Cardiac muscle cell (in vitro differentiated cells and primary cell): ENCODE results near the gene CDK5RAP2. TPM values are rescaled to one million over a fixed set of nuclear protein-coding genes. Genes with fewer than 3 reads are reported as not detected.

ENCODE experiments used
- DNase-seq, 2 donors: peaks; one replicate each; pipeline versions ENCODE4 v3.0.0 to v3.0.0-alpha.2; 2010 to 2017; ENCODE audit warnings: low read depth in 1 of 2, low spot score in 1 of 2
- H3K27ac ChIP-seq: fragments of 200-600 bp; sonication (generic); 2 replicates; pipeline ENCODE4 v1.5.1; 2016
- H3K27me3 ChIP-seq: fragments of 200-600 bp; sonication (generic); 2 replicates; pipeline ENCODE4 v1.6.0; 2016; ENCODE audit warnings: control low read depth
- H3K36me3 ChIP-seq: fragments of 200-600 bp; sonication (generic); 2 replicates; pipeline ENCODE4 v1.5.1; 2016; ENCODE audit warnings: control low read depth
- H3K4me1 ChIP-seq: fragments of 200-600 bp; sonication (generic); 2 replicates; pipeline ENCODE4 v1.8.1; 2017; ENCODE audit warnings: low read depth, mild to moderate bottlenecking, mixed run types
- H3K4me3 ChIP-seq: fragments of 200-600 bp; sonication (generic); 2 replicates; pipeline ENCODE4 v1.5.1; 2016; ENCODE audit warnings: mild to moderate bottlenecking
- H3K9me3 ChIP-seq: fragments of 200-600 bp; sonication (generic); 2 replicates; pipeline ENCODE4 v1.5.1; 2017; ENCODE audit warnings: low read depth, mild to moderate bottlenecking, control low read depth
- polyA plus RNA-seq: library from polyadenylated mRNA; unstranded; fragments of >200 nt; fragmentation: Nextera tagmentation; extraction: Ambion mirVana; gene quantifications from 2 replicates; pipeline ENCODE4 v1.2.1, GENCODE V29; 2016
- total RNA-seq: library from RNA; depleted of rRNA; stranded (reverse); fragments of >200 nt; gene quantifications from 2 replicates; pipeline ENCODE4 v1.2.3, GENCODE V29; 2016
- TF ChIP-seq, protein P1 (sequence below): IDR thresholded peaks from 2 replicates; pipeline ENCODE4 v1.5.1; 2012; ENCODE audit warnings: low read depth, mild to moderate bottlenecking, low read length

The CDK5RAP2 gene
- total and polyA plus RNA-seq, 2 experiments from 2014 or later: 33.5 to 60.4 TPM

DNA sequence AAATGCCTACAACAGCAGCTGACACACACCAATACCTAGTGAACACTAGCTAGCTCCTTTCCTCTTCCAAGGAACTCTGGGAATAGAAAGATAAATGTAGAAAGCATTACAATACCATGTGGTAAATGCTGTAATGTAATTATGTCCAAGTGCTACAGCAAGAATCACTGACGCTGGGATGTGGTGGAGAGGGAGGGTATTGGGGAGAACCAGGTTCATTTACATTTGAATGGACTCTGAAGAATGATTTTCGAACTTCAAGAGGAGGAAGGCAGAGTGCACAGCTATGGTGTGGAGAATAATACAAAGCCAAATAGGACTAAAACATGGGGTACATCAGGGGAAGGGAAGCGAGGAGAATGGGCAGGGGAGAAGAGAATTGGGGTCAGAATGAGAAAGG lies 158.0 kb downstream of the CDK5RAP2 start:
- TF ChIP-seq, protein P1, sequence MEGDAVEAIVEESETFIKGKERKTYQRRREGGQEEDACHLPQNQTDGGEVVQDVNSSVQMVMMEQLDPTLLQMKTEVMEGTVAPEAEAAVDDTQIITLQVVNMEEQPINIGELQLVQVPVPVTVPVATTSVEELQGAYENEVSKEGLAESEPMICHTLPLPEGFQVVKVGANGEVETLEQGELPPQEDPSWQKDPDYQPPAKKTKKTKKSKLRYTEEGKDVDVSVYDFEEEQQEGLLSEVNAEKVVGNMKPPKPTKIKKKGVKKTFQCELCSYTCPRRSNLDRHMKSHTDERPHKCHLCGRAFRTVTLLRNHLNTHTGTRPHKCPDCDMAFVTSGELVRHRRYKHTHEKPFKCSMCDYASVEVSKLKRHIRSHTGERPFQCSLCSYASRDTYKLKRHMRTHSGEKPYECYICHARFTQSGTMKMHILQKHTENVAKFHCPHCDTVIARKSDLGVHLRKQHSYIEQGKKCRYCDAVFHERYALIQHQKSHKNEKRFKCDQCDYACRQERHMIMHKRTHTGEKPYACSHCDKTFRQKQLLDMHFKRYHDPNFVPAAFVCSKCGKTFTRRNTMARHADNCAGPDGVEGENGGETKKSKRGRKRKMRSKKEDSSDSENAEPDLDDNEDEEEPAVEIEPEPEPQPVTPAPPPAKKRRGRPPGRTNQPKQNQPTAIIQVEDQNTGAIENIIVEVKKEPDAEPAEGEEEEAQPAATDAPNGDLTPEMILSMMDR: no peak
- DNase-seq: no peak
- peaks cover 4% of the 10 kb centered on the region for H3K36me3 ChIP-seq
- H3K27me3 ChIP-seq: no peaks in the 10 kb centered on the region
- no peaks in the 10 kb centered on the region for H3K4me1 ChIP-seq
- H3K4me3 ChIP-seq: no peak overlapping the region
- H3K27ac ChIP-seq: no peak overlapping the region
- no peaks in the 10 kb centered on the region for H3K9me3 ChIP-seq

DNA sequence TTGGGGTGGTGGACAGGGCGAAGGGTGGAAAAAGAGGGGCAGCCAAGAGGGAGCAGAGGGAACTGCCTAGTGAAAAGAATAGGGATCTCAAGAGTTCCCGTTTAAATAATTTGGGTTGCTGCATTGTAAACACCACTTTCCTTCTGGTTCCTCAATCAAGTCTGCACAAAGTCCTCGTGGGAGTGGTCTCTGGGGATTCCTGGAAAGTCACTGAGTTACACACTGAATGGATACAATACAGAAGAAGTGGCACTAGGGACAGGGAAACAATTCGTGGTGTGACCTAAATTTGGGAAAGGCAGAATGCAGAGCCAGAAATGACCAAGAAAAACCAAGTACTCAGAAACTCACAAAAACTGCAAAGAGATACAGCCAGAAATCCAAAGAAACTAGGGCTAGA lies 161.7 kb downstream of the CDK5RAP2 start:
- peaks cover 4% of the 10 kb centered on the region for H3K36me3 ChIP-seq
- TF ChIP-seq, protein P1: no peak
- H3K9me3 ChIP-seq: no peaks in the 10 kb centered on the region
- no peaks in the 10 kb centered on the region for H3K4me1 ChIP-seq
- no peaks in the 10 kb centered on the region for H3K27me3 ChIP-seq
- no peak overlapping the region for H3K4me3 ChIP-seq
- no peak for DNase-seq
- H3K27ac ChIP-seq: no peak overlapping the region

DNA sequence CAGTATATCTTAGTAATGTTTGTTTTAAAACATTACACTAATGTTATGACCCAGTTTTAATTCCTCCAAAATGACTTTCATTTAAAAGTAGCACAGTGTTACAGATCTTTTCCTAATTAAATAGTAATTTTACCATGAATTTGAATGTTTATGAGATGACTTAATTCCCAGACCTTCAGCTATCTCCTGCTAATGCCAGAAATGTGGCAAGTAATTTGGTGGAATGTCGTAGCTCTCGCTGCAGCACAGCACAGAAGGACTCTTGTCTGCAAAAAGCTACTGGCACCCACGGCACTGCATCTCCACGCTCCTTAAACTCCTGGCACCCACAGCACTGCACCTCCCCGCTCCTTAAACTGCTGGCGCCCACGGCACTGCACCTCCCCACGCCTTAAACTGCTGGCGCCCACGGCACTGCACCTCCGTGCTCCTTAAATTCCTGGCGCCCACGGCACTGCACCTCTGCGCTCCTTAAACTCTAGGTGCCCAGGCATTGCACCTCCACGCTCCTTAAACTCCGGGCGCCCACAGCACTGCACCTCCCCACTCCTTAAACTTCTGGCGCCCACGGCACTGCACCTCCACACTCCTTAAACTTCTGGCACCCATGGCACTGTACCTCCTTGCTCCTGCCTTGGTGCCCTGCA lies 163.1 kb downstream of the CDK5RAP2 start:
- H3K9me3 ChIP-seq: no peaks in the 10 kb centered on the region
- peaks cover 4% of the 10 kb centered on the region for H3K36me3 ChIP-seq
- H3K27ac ChIP-seq: no peak overlapping the region
- H3K4me3 ChIP-seq: no peak overlapping the region
- no peak for DNase-seq
- TF ChIP-seq, protein P1: no peak
- no peaks in the 10 kb centered on the region for H3K4me1 ChIP-seq
- H3K27me3 ChIP-seq: no peaks in the 10 kb centered on the region

DNA sequence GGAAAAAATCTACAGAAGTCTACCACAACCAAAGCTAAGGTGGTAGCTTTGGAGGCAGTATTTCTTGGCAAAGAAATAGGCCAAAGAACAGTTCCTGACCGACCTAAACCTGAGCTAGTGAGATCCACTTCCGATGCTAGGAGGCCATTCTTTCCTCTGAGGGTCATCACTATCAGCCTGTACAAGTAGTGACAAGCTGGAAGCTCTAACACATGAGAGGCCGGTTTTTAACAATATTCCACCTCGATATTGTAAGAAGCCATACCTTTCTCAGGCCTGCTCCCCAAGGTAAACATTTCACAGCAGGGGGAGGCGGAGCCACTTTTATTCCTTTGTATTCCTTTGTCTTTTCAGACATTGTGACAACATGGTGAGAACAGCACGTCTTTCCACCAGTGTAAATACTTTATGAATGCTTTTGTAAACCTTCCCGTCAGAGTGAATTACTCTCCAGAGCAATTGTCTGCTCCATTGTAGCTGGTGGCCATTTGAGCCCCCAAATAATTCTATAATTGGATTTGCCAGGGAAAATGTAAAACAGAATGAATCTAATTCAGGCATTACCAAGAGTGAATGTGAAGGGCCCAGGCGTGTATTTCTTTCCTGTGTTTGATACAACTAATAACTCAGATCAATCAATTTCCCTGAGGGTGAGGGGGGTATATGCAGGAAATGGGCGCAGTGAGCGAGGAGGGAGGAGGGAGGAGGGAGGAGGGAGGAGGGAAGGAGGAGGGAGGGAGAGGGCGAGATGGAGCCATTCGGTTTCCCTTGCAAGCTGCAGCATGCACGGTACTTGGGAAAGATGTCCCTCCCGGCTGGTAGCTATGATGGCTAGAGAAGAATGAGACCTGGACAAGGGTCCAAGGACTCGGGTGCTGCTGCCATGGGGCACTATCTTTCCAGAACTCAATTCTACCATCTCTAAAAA lies 166.6 kb downstream of the CDK5RAP2 start:
- Histone ChIP-seq H3K9me3 (no peaks in the 10 kb centered on the region), H3K4me3 (no peak overlapping the region), H3K27ac (no peak overlapping the region), H3K4me1 (no peaks in the 10 kb centered on the region), H3K36me3 (peaks cover 5% of the 10 kb centered on the region), H3K27me3 (no peaks in the 10 kb centered on the region)
- TF ChIP-seq, protein P1: no peak
- no peak for DNase-seq

DNA sequence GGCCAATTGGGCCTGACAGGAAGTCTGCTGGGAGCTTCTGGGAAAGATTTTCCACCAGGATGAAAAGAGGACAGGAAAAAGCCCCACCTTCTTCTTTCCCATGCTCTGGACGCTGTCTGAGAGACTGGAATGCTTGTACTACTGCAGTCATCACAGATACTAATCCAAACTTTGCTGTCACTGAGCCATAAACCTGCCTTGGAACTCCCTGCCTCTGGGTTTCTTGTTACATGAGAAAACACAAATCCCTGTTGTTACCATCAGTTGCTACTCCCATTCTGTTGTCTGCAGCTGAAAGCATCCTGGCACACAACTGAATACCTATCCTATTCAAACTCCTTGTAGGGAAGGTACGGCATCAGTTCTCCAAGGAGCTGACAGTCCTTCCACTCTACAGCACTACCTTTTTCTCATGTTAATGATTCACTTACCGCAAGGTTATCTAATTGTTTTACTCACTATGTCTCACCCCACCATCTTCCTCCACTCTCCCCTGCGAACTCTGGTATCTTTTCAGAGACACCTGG lies 167.5 kb downstream of the CDK5RAP2 start:
- Histone ChIP-seq H3K4me1 (no peaks in the 10 kb centered on the region), H3K36me3 (peaks cover 8% of the 10 kb centered on the region), H3K27me3 (no peaks in the 10 kb centered on the region), H3K4me3 (no peak overlapping the region), H3K27ac (no peak overlapping the region), H3K9me3 (no peaks in the 10 kb centered on the region)
- TF ChIP-seq, protein P1: no peak
- DNase-seq: peak in 1 of 2 donors; percentile 73
